C4-2B (cell line): ENCODE data around the gene TECPR2.

Source experiments
- H3K27ac ChIP-seq: fragments of 450-650 bp; 2 replicates; pipeline ENCODE4 v1.5.1; 2017
- CTCF ChIP-seq: fragments of 450-650 bp; conservative IDR thresholded peaks from 2 replicates; pipeline ENCODE4 v1.5.1; 2017; ENCODE audit warnings: mild to moderate bottlenecking
- ZFX ChIP-seq: fragments of 450-650 bp; IDR thresholded peaks from 2 replicates; pipeline ENCODE4 v1.6.1; 2017

Gene TECPR2

GRCh38 chr14:102440392-102440791 is 77.7 kb downstream of the TECPR2 start:
- TF ChIP-seq ZFX (no peak), CTCF (no peak)
- H3K27ac ChIP-seq: no peak overlapping the region

- no peak overlapping the region for H3K27ac ChIP-seq
- no peak for TF ChIP-seq CTCF
Observed at GRCh38 chr14:102442241-102443211, 79.8 kb downstream of the TECPR2 start.

DNA sequence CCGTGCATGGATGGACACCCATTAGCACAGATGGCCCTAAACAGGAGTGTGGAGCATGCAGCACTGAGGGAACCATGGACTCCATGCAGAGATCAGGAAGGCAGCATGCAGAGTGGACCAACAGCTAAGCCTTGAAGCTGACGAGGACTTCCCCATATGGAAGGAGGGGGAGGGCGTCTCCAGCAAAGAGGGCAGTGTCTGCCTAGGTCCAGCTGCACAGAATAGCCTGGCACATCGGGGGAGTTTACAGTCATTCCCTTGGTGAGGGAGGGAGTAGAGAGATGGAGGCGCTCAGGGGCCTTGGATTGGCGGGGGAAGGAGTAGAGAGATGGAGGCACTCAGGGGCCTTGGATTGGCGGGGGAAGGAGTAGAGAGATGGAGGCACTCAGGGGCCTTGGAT is 82.3 kb downstream of the TECPR2 start:
- TF ChIP-seq CTCF (no peak), ZFX (no peak)
- no peak overlapping the region for H3K27ac ChIP-seq

- no peak for TF ChIP-seq ZFX
- no peak for TF ChIP-seq CTCF
Observed at GRCh38 chr14:102445641-102446040, 82.9 kb downstream of the TECPR2 start.

DNA sequence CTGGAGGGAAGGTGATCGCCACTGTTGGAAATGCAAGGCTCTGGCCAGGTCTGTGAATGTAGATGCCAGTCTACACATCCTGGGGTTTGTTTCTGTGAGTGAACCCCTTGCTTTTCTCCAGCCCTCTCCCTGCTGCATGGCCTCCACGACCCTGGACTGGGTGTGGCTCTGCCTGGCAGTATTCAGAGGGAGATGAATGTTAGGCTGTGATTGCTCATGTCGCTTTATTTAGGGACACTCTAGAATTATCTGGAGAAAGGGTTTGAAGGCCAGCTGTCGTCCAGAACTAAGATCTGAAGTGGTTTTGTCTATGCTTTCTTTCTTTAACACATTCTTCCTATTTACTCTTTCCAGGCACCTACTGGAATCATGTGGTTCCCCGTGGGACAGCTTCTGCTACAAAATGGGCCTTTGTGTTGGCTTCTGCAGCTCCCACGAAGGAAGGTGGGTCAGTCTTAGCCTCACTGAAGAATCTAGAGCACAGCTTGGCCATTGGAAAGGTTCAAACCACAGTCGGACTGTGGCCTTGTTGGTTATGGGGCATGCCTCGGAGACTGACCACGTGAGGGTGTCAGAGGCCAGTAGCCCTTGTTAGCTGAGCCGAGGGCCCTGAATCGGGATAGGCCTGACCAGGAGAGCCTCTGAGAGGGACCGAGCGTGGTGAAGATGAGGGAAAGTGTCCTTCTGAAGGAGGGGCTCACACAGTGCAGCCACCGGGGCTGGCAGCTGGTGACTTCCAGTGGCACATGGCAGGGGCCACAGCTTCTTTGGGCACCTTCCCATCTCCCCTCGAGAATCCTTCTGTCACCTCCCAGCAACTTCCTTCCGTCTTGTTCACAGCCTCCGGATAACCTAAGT is 87.7 kb downstream of the TECPR2 start:
- TF ChIP-seq ZFX (no peak), CTCF (no peak)
- H3K27ac ChIP-seq: no peak overlapping the region

More at GRCh38 chr14:102445641-102446040, 82.9 kb downstream of the TECPR2 start:
- no peak overlapping the region for H3K27ac ChIP-seq

DNA sequence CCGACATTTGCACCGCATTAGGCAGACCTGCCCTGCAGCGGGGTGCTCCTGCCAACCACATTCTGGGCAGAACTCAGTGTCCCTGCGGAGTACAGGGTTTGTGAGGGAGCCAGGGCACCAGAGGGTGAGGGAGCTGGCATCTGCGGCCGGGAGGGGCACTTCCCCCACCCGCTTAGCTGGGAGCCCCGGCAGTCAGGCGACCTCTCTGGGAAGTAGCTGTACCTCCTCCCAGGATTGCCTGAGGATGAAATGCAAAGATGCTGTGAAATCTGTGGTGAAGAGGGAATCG is 88.3 kb downstream of the TECPR2 start:
- H3K27ac ChIP-seq: no peak overlapping the region
- no peak for TF ChIP-seq ZFX
- TF ChIP-seq CTCF: no peak

- TF ChIP-seq CTCF (no peak), ZFX (no peak)
- no peak overlapping the region for H3K27ac ChIP-seq
Observed at GRCh38 chr14:102452302-102452701, 89.6 kb downstream of the TECPR2 start.
